KMS-11 (cell line): ENCODE results near the gene FGD6.

Experiments used
- H2AFZ ChIP-seq: fragments of 200-600 bp; sonication (generic); 2 replicates; pipeline ENCODE4 v1.6.1; 2016; ENCODE audit warnings: antibody characterized with exemption, mixed run types, low read depth
- H3K27ac ChIP-seq: fragments of 200-600 bp; sonication (generic); 2 replicates; pipeline ENCODE4 v1.6.1; 2016; ENCODE audit warnings: mild to moderate bottlenecking, mixed run types
- H3K27me3 ChIP-seq: fragments of 200-600 bp; sonication (generic); 2 replicates; pipeline ENCODE4 v1.6.1; 2017; ENCODE audit warnings: mild to moderate bottlenecking, low read depth, mixed run types, moderate library complexity; ENCODE audit not compliant: insufficient read depth
- H3K36me3 ChIP-seq: fragments of 200-600 bp; sonication (generic); 2 replicates; pipeline ENCODE4 v1.6.1; 2017; ENCODE audit warnings: mild to moderate bottlenecking, mixed run types; ENCODE audit not compliant: insufficient read depth
- H3K4me1 ChIP-seq: fragments of 200-600 bp; sonication (generic); 2 replicates; pipeline ENCODE4 v1.6.1; 2016; ENCODE audit warnings: mild to moderate bottlenecking, low read depth, mixed run types; ENCODE audit not compliant: poor library complexity, severe bottlenecking
- H3K4me2 ChIP-seq: fragments of 200-600 bp; sonication (generic); 2 replicates; pipeline ENCODE4 v1.7.0; 2016; ENCODE audit warnings: mild to moderate bottlenecking, mixed run types
- H3K4me3 ChIP-seq: fragments of 200-600 bp; sonication (generic); IDR thresholded peaks from 2 replicates; pipeline ENCODE4 v1.6.1; 2017; ENCODE audit warnings: low read depth, low read length, mixed read lengths; ENCODE audit not compliant: insufficient read depth
- H3K79me2 ChIP-seq: fragments of 200-600 bp; sonication (generic); 2 replicates; pipeline ENCODE4 v1.6.1; 2016; ENCODE audit warnings: low read depth, mixed run types; ENCODE audit not compliant: insufficient read depth
- H3K9ac ChIP-seq: fragments of 200-600 bp; sonication (generic); 2 replicates; pipeline ENCODE4 v1.6.1; 2016; ENCODE audit warnings: mild to moderate bottlenecking, mixed run types
- H4K20me1 ChIP-seq: fragments of 200-600 bp; sonication (generic); 2 replicates; pipeline ENCODE4 v1.6.1; 2016; ENCODE audit warnings: mild to moderate bottlenecking, mixed run types; ENCODE audit not compliant: insufficient read depth
- CTCF ChIP-seq: fragments of 200-600 bp; sonication (generic); conservative IDR thresholded peaks from 2 replicates; pipeline ENCODE4 v1.6.1; 2017; ENCODE audit warnings: low read depth, mild to moderate bottlenecking, antibody characterized with exemption, low read length, moderate library complexity, mixed read lengths

The FGD6 gene

GRCh38 chr12:95066091-95066855 lies 151.0 kb downstream of the FGD6 start:
- Histone ChIP-seq H3K79me2 (no peaks in the 10 kb centered on the region), H4K20me1 (no peaks in the 10 kb centered on the region), H3K36me3 (no peaks in the 10 kb centered on the region)

DNA sequence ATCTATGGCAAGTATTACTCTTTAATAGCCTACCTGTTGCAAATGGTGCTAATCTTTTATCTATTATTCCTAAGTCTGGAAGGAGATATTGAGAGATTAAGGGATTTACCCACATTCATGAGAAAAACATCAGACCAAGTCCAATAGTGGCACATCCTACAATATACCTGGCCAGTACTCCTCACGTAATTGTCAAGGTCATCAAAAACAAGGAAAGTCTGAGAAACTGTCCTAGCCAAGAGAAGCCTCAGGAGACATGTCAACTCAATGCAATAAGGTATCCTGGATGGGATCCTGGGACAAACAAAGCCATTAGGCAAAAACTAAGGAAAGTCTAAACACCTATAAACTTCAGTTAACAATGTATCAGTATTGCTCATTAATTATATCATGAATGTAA lies 156.3 kb downstream of the FGD6 start:
- no peak for TF ChIP-seq CTCF
- H2AFZ ChIP-seq = no peak overlapping the region
- H3K4me3 ChIP-seq = no peak overlapping the region
- no peaks in the 10 kb centered on the region for H4K20me1 ChIP-seq
- H3K27ac ChIP-seq = no peak overlapping the region
- no peaks in the 10 kb centered on the region for H3K79me2 ChIP-seq
- H3K4me1 ChIP-seq = no peaks in the 10 kb centered on the region
- no peak overlapping the region for H3K4me2 ChIP-seq
- no peaks in the 10 kb centered on the region for H3K27me3 ChIP-seq
- no peak overlapping the region for H3K9ac ChIP-seq
- 0 out of 2 replicates have a peak, but pooled peaks cover 4% of the 10 kb centered on the region for H3K36me3 ChIP-seq

More at GRCh38 chr12:95066091-95066855, 151.0 kb downstream of the FGD6 start:
- Histone ChIP-seq H3K4me1 (no peaks in the 10 kb centered on the region), H3K27me3 (no peaks in the 10 kb centered on the region), H3K4me3 (no peak overlapping the region), H3K9ac (no peak overlapping the region), H3K27ac (no peak overlapping the region), H3K4me2 (no peak overlapping the region), H2AFZ (no peak overlapping the region)
- no peak for TF ChIP-seq CTCF

GRCh38 chr12:95059984-95060383 lies 157.3 kb downstream of the FGD6 start:
- TF ChIP-seq CTCF = no peak
- Histone ChIP-seq H3K9ac (no peak overlapping the region), H3K4me1 (no peaks in the 10 kb centered on the region), H3K4me3 (no peak overlapping the region), H3K36me3 (0 out of 2 replicates have a peak, but pooled peaks cover 4% of the 10 kb centered on the region), H3K27me3 (no peaks in the 10 kb centered on the region), H2AFZ (no peak overlapping the region), H3K27ac (no peak overlapping the region), H3K79me2 (no peaks in the 10 kb centered on the region), H4K20me1 (no peaks in the 10 kb centered on the region), H3K4me2 (no peak overlapping the region)

DNA sequence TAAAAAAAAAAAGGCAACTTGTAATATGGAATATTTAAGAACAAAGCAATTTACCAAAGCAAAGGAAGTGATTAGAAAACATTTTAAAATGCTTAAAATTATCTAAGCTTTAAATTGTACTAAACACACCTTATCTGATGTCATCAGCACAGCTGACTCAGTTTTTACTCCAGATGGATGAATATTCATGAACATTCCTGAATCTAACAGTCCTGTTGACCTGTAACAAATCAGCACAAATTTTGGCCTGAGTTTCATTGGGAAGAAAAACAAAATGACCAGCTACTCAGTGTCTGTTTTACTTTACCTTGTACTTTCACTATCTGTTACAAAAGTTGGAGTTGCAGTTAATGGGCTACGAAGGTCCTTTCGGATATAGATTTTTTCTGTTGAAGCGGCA lies 159.8 kb downstream of the FGD6 start:
- H3K4me2 ChIP-seq = no peak overlapping the region
- H2AFZ ChIP-seq = no peak overlapping the region
- no peaks in the 10 kb centered on the region for H3K79me2 ChIP-seq
- TF ChIP-seq CTCF = no peak
- no peaks in the 10 kb centered on the region for H4K20me1 ChIP-seq
- 0 out of 2 replicates have a peak, but pooled peaks cover 4% of the 10 kb centered on the region for H3K36me3 ChIP-seq
- H3K9ac ChIP-seq = no peak overlapping the region
- no peaks in the 10 kb centered on the region for H3K4me1 ChIP-seq
- H3K27me3 ChIP-seq = no peaks in the 10 kb centered on the region
- no peak overlapping the region for H3K4me3 ChIP-seq
- H3K27ac ChIP-seq = no peak overlapping the region
